Measurements from ENCODE around the gene RET.

RET gene

DNA sequence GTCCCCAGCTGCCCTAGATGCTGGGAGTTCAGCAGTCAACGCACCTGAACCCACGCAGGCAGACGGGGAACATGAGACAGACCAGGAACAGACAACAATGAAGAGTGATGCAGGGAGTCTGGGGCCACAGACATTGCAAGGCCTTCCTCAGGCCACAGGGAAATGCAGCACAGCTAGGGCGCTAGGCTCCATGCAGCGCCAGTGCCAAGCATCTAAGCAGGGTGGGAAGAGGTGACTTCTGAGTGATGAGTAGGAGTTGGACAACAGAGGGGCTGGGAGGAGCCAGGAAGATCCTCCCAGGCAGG lies 7.7 kb upstream of the RET start:
- Histone ChIP-seq H3K9ac (ENCODE audit: insufficient read length, low read depth) (no peak overlapping the region), H3K4me3 (ENCODE audit: insufficient read length, low read depth) (no peak overlapping the region), H3K9me3 (ENCODE audit: insufficient read depth, low read length) (no peaks in the 10 kb centered on the region), H3K36me3 (ENCODE audit: insufficient read depth, insufficient read length, low read length) (no peaks in the 10 kb centered on the region), H3K4me1 (ENCODE audit: insufficient read depth, insufficient read length) (peaks cover 9% of the 10 kb centered on the region), H3K27me3 (ENCODE audit: insufficient read depth, insufficient read length) (no peaks in the 10 kb centered on the region)
- TF ChIP-seq SUZ12 (IDR thresholded peaks at IDR 0.05; ENCODE audit: extremely low read depth, insufficient read depth, insufficient read length) (no peak), YY1 (IDR thresholded peaks at IDR 0.05; ENCODE audit: insufficient read depth, insufficient read length) (no peak), ZNF274 (IDR thresholded peaks at IDR 0.05; ENCODE audit: low read depth, low read length) (no peak)
- no peak for DNase-seq (ENCODE audit: low read depth, low spot score)

DNA sequence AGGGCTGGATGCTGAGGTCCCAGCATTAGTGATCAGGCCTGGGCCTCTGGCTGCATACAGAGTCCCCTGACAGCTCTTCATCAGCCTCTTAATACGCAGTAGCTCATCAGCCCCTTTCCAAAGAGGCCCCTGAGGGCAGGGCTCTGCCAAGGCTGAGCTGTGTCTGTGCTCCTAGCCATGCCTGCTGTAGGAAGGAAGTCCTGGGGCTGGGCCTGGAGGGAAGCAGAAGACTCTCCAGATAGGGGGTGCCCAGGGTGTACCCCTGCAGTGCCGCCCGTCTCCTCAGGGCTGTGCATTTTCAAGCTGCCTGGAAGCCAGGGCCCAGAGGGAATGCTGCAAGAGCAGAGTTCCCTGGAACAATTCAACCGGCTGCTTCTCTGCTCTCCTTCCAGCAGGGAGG lies 7.3 kb upstream of the RET start:
- no peak for DNase-seq (ENCODE audit: low read depth, low spot score)
- TF ChIP-seq ZNF274 (IDR thresholded peaks at IDR 0.05; ENCODE audit: low read depth, low read length), result no peak
- no peak for TF ChIP-seq SUZ12 (IDR thresholded peaks at IDR 0.05; ENCODE audit: extremely low read depth, insufficient read depth, insufficient read length)
- no peak for TF ChIP-seq YY1 (IDR thresholded peaks at IDR 0.05; ENCODE audit: insufficient read depth, insufficient read length)
- Histone ChIP-seq H3K9me3 (ENCODE audit: insufficient read depth, low read length) (no peaks in the 10 kb centered on the region), H3K4me1 (ENCODE audit: insufficient read depth, insufficient read length) (peaks cover 9% of the 10 kb centered on the region), H3K27me3 (ENCODE audit: insufficient read depth, insufficient read length) (no peaks in the 10 kb centered on the region), H3K36me3 (ENCODE audit: insufficient read depth, insufficient read length, low read length) (no peaks in the 10 kb centered on the region), H3K9ac (ENCODE audit: insufficient read length, low read depth) (no peak overlapping the region), H3K4me3 (ENCODE audit: insufficient read length, low read depth) (no peak overlapping the region)

DNA sequence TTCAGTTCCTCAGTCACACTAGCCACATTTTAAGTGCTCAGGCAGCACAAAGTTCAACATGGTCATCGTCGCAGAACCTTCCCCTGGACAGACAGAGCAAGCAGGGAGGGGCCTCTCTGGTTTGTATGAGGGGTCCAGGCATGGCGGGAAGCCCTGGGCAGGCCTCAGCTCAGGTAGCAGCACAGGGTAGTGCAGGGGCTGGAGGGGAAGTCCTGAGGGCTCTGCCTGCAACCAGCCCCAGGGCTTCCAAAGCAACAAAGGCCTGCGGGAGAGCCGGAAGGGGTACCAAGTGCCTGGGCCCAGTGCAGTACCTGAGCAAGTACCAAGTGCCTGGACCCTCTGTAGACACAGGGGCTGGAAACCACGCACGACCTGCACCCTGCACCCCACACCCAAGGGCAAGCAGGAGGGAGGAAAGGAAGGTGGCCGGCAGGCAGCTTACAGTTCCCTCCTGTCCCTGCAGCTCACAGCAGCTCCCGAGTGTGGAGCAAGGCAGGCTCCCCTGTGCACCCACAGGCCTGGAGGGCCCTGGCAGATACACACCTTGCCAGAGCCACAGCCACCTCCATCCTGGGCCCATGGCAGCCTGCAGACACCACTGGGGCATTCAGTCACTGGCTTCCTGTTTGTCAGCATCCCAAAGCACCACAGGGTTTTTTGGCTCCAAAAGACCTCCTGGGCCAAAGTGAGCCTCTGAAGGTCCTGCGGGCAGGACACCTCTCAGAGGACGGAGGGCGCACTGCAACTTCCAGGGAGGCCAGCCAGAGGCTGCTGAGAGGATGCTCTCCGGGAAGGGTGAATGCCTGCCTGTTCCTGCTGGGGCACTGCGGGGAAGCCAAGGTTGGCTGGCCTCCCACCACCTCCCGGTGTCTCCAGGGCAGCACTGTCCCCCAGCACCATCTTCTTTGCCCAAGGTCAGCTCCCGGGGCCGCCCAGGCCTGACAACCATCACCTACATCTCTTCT lies 6.5 kb upstream of the RET start:
- H3K27me3 ChIP-seq (ENCODE audit: insufficient read depth, insufficient read length), result peaks cover 2% of the 10 kb centered on the region
- H3K4me3 ChIP-seq (ENCODE audit: insufficient read length, low read depth), result no peak overlapping the region
- no peaks in the 10 kb centered on the region for H3K9me3 ChIP-seq (ENCODE audit: insufficient read depth, low read length)
- H3K36me3 ChIP-seq (ENCODE audit: insufficient read depth, insufficient read length, low read length), result no peaks in the 10 kb centered on the region
- TF ChIP-seq SUZ12 (IDR thresholded peaks at IDR 0.05; ENCODE audit: extremely low read depth, insufficient read depth, insufficient read length), result no peak
- TF ChIP-seq YY1 (IDR thresholded peaks at IDR 0.05; ENCODE audit: insufficient read depth, insufficient read length), result no peak
- no peak for TF ChIP-seq ZNF274 (IDR thresholded peaks at IDR 0.05; ENCODE audit: low read depth, low read length)
- no peak overlapping the region for H3K9ac ChIP-seq (ENCODE audit: insufficient read length, low read depth)
- DNase-seq (ENCODE audit: low read depth, low spot score), result no peak
- peaks cover 9% of the 10 kb centered on the region for H3K4me1 ChIP-seq (ENCODE audit: insufficient read depth, insufficient read length)

DNA sequence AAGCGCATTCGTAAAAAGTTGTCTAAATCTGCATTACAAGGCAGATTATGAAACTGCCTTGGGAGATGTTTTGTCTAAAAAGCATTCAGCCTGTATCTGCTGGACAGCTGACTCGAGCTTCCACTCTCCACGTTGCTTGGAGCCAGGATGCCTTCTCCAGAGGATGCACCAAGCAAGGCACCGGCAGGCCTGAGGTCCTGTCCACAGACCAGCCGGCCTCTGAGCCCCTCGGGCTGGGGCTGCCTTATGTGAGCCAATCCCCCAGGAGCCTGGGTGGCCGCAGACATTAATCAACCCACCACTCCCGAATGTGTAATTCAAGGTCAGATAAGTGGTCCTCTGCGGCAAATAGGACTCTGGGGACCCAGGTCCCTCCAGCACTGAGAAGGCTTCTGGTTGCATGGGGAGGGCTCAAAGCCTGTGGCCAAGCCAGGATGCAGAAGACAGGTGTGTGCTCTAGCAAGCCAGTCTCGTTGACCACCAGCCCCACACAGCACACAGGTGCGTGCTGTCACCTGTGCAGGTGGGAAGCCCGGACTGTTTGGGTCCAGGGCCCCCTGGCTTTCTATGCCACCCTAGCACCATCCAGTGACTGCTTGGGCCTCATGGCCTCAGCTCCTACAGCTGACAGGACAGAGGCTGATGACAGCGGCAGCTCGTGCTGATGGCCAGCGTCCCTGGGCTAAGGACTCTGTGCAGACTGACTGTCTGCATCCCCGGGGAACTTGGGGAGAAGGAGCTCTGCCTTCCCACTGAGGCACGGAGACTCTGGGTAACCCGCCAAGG lies 4.8 kb upstream of the RET start:
- H3K4me1 ChIP-seq (ENCODE audit: insufficient read depth, insufficient read length), result peaks cover 14% of the 10 kb centered on the region
- H3K36me3 ChIP-seq (ENCODE audit: insufficient read depth, insufficient read length, low read length), result no peaks in the 10 kb centered on the region
- H3K4me3 ChIP-seq (ENCODE audit: insufficient read length, low read depth), result no peak overlapping the region
- H3K27me3 ChIP-seq (ENCODE audit: insufficient read depth, insufficient read length), result peaks cover 10% of the 10 kb centered on the region
- TF ChIP-seq SUZ12 (IDR thresholded peaks at IDR 0.05; ENCODE audit: extremely low read depth, insufficient read depth, insufficient read length), result no peak
- no peak for TF ChIP-seq YY1 (IDR thresholded peaks at IDR 0.05; ENCODE audit: insufficient read depth, insufficient read length)
- no peak for TF ChIP-seq ZNF274 (IDR thresholded peaks at IDR 0.05; ENCODE audit: low read depth, low read length)
- no peaks in the 10 kb centered on the region for H3K9me3 ChIP-seq (ENCODE audit: insufficient read depth, low read length)
- DNase-seq (ENCODE audit: low read depth, low spot score), result no peak
- no peak overlapping the region for H3K9ac ChIP-seq (ENCODE audit: insufficient read length, low read depth)

DNA sequence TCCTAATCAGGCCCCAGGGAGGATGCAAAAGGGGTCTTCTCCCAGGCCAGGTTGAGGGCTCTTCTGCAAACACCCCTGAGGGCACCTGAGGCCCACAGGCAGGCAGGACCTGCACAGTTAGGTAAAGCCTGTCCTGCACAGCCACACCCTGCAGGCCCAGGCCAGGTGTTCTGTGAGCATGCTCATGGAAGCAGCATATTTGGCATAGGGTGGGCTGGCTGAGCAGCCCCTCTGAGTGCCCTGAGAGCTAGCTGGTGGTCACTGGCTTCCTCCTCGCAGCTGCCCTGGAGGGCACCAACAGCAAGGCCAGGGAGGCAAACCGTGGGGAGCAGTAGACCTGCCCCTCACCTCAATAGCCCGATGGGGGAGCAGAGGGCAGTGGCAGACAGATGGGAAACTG lies 3.7 kb upstream of the RET start:
- H3K9me3 ChIP-seq (ENCODE audit: insufficient read depth, low read length), result no peaks in the 10 kb centered on the region
- H3K4me1 ChIP-seq (ENCODE audit: insufficient read depth, insufficient read length), result peaks cover 12% of the 10 kb centered on the region

DNA sequence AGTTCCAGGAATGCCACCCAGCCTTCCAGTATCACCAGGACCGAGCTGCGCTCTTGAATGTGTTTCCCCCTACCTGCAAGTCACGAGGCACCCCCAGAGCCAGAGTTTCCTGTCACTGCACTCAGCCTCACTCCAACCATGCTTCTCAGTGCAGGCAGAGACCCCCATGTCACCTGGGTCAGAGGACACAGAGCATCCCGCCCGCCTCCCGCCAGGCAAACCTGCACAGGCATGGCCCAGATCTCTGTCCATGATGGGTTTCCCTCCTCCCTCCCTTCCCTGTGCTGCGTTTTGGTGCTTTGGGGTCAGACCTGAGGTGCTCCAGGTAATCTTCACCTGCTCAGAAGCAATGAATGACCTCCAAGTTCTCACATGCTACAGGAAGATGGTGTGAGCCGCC lies 3.1 kb upstream of the RET start:
- no peak overlapping the region for H3K4me3 ChIP-seq (ENCODE audit: insufficient read length, low read depth)

More for the DNA sequence above, 3.7 kb upstream of the RET start:
- Histone ChIP-seq H3K4me3 (ENCODE audit: insufficient read length, low read depth) (no peak overlapping the region), H3K9ac (ENCODE audit: insufficient read length, low read depth) (no peak overlapping the region), H3K36me3 (ENCODE audit: insufficient read depth, insufficient read length, low read length) (no peaks in the 10 kb centered on the region), H3K27me3 (ENCODE audit: insufficient read depth, insufficient read length) (peaks cover 20% of the 10 kb centered on the region)
- TF ChIP-seq SUZ12 (IDR thresholded peaks at IDR 0.05; ENCODE audit: extremely low read depth, insufficient read depth, insufficient read length), result no peak
- TF ChIP-seq YY1 (IDR thresholded peaks at IDR 0.05; ENCODE audit: insufficient read depth, insufficient read length), result no peak
- no peak for DNase-seq (ENCODE audit: low read depth, low spot score)

DNA sequence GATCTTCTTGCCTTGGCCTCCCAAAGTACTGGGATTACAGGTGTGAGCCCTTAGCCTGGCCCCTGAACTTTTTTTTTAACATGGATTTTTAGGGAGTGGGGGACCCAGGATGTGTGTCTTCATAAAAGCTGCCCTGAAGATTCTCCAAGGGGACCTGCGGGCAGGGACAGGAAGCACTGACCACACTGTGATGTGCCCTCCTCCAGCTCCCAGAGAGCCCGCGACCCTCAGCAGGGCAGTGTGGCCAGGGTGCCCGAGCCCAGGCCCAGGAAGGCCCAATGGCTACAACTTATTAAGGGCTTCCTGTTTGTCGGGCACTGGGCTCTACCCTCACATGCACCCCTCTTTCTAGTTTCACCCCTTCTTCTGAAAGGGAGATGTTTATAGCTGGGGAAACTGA lies 2.5 kb upstream of the RET start:
- Histone ChIP-seq H3K4me1 (ENCODE audit: insufficient read depth, insufficient read length) (peaks cover 13% of the 10 kb centered on the region), H3K9ac (ENCODE audit: insufficient read length, low read depth) (no peak overlapping the region), H3K27me3 (ENCODE audit: insufficient read depth, insufficient read length) (peaks cover 30% of the 10 kb centered on the region), H3K36me3 (ENCODE audit: insufficient read depth, insufficient read length, low read length) (no peaks in the 10 kb centered on the region), H3K4me3 (ENCODE audit: insufficient read length, low read depth) (no peak overlapping the region), H3K9me3 (ENCODE audit: insufficient read depth, low read length) (no peaks in the 10 kb centered on the region)
- TF ChIP-seq YY1 (IDR thresholded peaks at IDR 0.05; ENCODE audit: insufficient read depth, insufficient read length), result no peak
- TF ChIP-seq SUZ12 (IDR thresholded peaks at IDR 0.05; ENCODE audit: extremely low read depth, insufficient read depth, insufficient read length), result no peak
- no peak for TF ChIP-seq ZNF274 (IDR thresholded peaks at IDR 0.05; ENCODE audit: low read depth, low read length)
- DNase-seq (ENCODE audit: low read depth, low spot score), result no peak

More for the DNA sequence above, 3.1 kb upstream of the RET start:
- DNase-seq (ENCODE audit: low read depth, low spot score), result no peak
- H3K9ac ChIP-seq (ENCODE audit: insufficient read length, low read depth), result no peak overlapping the region
- H3K27me3 ChIP-seq (ENCODE audit: insufficient read depth, insufficient read length), result peaks cover 26% of the 10 kb centered on the region
- TF ChIP-seq ZNF274 (IDR thresholded peaks at IDR 0.05; ENCODE audit: low read depth, low read length) (no peak), SUZ12 (IDR thresholded peaks at IDR 0.05; ENCODE audit: extremely low read depth, insufficient read depth, insufficient read length) (no peak), YY1 (IDR thresholded peaks at IDR 0.05; ENCODE audit: insufficient read depth, insufficient read length) (no peak)
- H3K4me1 ChIP-seq (ENCODE audit: insufficient read depth, insufficient read length), result peaks cover 14% of the 10 kb centered on the region
- no peaks in the 10 kb centered on the region for H3K36me3 ChIP-seq (ENCODE audit: insufficient read depth, insufficient read length, low read length)
- H3K9me3 ChIP-seq (ENCODE audit: insufficient read depth, low read length), result no peaks in the 10 kb centered on the region
